NCI-H2227 treated with DMSO at 0.1 percent for 48 hours (cell line): ENCODE data around the gene MTARC2.
A peak's percentile ranks its signal among the peaks of the same experiment; 100 is the strongest.
"Not testable (repeated sequence)": the region's sequence is repeated elsewhere in the genome, so short reads cannot be mapped to it uniquely, and the experiment has no call there.

Experiments
- DNase-seq: peaks from one replicate; lab custom pipeline; 2025; lab: John Stamatoyannopoulos, UW

MTARC2 gene

GRCh38 chr1:220748089-220748934 lies at the start of gene MTARC2:
Gene MTARC2 (plus strand): TSS chr1:220748322. CDS start chr1:220748532, 210 bp downstream.
- DNase-seq, result peak; percentile 44

GRCh38 chr1:220698607-220699016 lies 49.5 kb upstream of the MTARC2 start:
- no peak for DNase-seq

GRCh38 chr1:220699044-220699443 lies 49.1 kb upstream of the MTARC2 start:
- DNase-seq, result no peak

DNA sequence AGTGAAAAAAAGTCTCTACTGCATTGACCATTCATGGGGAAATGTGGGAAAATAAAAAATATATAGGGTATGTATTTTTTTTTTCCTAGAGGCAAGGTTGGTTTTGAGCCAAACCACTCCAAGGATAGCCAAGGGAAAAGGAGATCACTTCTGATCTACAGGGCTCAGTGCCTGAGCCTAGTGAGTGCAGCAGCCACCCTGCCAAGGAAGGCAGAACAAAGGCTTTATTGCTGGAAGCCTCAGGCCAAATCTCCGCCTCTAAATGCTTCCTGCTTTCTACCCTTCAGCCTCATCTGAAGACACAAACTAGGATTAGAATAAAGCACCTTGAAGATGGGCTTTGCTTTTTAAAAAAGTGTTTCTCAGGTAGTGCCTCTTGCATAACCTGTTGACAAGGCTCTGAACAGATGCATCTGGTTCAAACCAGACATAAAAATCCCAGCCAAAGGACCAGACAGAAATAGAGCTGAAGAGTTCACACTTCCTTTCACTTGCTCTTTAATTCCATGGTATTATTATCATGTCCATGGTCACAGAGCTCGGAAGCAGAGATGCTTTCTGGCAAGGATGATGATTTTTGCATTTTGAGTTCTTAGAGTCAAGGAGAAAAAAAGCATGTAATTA lies 47.5 kb upstream of the MTARC2 start:
- DNase-seq, result peak; percentile 15

DNA sequence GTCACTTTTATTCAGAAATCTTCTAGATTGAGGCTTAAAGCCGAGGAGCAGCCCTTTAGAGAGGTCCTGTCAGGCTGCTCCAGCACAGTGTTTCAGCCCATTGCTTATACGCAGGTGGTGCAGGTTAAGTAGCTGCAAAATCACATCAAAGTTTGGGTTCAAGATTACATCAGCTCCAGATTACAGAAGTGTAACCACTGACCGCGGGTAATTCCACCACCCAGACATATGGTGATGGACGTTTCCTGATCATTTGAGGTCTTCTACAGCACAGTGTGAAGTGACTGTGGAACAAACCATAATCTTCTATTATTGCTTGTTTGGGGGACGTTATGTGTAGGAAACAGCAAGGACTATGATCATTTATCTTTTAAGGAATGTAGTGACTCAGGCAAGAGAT lies 46.1 kb upstream of the MTARC2 start:
- DNase-seq, result no peak

DNA sequence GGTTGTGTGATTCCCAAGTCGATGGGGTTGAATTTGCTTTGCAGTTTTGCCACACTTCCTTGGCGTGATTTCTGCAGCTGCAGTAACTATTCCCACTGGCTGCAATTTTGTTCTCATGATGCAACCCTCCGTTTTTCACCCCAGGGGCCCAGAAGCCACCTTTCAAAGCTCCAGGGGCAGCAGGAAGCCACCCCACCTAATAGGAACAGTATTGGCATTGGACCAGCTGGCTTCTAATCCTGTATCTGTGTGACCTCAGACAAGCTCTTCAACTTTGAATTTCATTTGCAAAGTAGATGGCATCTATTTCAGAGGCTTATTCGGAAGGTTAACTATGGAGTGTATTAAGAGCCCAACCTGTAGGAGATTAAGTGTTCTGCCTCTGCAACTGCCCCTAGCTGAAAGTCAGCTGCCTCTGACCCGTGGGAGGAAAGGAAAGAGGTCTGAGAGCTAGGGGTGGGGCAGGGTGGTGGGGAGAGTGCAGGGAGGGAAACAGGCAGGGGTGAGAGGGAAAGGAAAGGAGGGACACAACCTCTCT lies 45.3 kb upstream of the MTARC2 start:
- no peak for DNase-seq

DNA sequence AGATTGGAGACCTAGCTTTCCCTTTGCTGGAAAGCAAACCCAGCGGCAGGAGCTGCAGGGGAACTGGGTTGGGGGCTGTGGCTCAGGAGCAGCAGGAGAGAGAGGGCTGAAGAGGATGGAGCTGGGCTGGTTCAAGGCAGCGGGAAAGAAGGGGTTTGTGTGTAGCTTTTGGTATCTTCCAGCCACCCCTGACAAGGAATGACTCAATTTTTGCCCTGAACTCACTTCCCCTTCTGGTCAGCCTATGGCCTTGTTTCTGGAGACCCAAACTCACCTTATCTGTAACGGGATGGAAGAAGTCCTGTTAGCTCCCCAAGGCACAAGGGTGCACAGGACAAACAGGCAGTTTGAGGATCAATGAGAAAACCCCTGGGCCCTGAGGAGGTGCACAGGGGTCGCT lies 44.8 kb upstream of the MTARC2 start:
- no peak for DNase-seq

- DNase-seq, result no peak
These were observed 42.3 kb upstream of the MTARC2 start for GRCh38 chr1:220705782-220706181.

DNA sequence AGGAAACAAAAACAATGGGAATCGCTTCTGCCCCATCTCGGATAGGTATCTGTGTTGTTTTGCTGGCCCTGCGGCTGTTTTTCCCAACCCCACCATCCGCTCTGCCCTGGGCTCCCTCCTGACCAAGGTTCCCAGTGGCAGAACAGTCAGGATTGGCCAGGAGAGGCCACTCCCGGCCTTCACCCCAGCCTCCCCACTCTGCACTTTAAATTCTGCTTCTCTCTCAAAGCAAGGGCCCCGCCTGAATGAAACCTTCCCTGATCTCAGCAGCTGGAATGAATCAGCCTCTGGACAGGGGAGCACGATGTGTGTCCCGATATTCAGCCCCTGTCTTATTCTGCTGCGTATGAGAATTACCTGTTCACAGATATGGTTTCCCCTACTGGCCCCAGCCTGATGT lies 41.6 kb upstream of the MTARC2 start:
- DNase-seq, result no peak

GRCh38 chr1:220707160-220707559 lies 41.0 kb upstream of the MTARC2 start:
- no peak for DNase-seq

- DNase-seq, result no peak
These were observed 39.9 kb upstream of the MTARC2 start for GRCh38 chr1:220708244-220708643.

DNA sequence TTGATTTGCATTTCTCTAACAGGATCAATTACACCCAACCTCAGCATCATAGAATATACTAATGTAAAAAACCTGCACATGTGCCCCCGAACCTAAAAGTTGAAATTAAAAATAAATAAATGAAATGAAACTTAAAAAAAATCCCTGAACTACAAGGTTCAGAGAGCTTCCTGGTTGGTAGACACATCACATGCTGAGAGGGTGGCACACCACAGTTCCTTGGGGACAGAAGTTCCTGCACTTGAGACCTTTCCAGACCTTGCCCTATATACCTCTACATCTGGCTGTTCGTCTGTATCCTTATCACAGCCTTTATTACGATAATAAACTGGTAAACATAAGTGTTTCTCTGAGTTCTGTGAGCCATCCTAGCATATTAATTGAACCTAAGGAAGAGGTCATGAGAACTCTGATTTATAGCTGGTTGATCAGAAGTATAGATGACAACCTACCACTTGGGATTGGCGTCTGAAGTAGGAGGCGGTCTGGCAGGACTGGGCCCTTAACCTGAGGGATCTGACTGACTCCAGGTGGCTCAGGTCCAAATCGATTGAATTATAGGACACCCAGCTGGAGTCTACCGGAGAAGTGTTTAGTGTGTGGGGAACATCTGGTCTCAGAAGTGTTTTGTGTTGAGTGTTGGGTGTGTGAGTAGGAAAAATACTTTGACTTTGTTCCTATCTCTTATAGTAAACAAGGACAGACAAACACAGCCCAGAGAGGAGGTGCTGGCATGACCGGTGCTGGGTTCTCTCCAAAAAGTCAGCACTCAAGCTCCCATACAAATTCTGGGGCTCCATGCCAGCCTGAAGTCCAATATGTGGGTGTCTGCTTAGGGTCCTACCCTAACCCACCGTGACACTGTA lies 39.0 kb upstream of the MTARC2 start:
- no peak for DNase-seq

DNA sequence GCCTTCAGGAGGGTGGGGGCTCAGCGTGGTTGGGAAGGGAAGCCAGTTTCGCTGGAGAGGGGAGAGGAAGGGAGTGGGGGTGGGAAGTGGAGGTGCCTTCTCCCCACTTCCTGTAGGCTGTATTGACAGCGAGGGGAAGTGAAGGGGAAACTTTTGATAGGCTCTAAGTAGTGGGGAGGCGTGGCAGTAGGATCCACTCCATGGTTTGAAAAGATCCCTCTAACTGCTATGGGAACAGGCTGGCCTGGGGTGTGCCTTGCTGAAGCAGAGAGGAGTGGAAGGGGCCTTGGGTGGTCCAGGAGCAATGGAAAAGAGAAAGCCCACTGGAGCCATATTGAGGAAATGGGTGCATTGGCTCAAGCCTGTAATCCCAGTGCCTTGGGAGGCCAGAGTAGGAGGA lies 37.8 kb upstream of the MTARC2 start:
- no peak for DNase-seq

- no peak for DNase-seq
These were observed 36.9 kb upstream of the MTARC2 start for GRCh38 chr1:220711056-220711809.

DNA sequence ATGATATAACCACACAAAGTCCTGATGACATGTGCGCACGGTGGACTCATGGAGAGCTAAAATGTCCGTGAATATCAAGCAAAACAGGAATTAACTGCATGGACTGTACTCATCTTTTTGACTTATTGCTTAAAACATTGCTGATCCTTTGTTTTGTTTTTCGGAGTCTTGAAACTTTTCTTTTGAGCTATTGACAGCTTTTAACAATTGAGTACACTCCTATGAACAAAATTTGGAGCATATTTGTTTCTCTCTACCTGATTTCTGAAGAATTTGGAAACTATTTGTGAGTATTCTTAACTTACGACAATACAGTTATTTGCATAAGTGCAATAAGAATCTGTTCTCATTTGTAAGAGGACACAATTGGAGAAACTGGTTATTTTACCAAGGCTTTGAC lies 32.1 kb upstream of the MTARC2 start:
- not testable (repeated sequence) for DNase-seq

GRCh38 chr1:220717800-220718640 lies 30.1 kb upstream of the MTARC2 start:
- DNase-seq, result no peak

DNA sequence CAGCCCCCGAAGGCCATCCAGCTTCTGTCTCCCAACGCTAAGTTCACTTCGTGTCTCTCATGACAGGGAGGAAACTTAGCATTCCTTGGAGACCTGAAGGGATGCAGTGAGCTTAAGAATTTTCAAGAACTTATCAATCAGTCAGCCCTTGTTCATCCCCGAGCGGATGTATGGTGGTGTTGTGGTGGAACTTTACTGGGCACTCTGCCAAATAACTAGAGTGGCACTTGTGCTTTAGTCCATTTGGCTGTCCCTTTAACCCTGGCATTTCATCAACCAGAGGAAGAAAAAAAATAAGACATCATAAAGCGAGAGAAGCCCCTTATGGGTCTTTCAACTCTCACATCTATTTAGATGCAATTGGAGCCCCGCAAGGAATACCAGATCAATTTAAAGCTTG lies 26.9 kb upstream of the MTARC2 start:
- DNase-seq, result not testable (repeated sequence)

DNA sequence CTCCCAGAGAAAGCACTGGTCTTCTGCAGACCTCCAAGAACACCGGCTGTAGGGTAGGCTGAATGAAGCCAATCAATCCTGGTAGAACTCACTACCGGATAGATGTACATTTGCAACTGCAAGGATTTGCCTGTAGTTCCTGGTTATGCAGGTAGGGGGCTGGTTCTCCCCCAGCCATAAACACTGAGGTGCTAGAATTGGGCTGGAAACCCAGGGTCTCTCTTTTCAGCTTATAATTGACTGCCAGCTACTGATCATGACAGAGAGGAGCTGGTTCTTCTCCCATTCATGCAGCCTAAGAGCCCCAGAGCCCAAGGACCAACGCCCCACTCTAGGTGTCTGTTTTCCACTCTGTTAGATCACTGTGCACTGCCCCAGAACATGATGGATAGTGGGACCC lies 21.5 kb upstream of the MTARC2 start:
- DNase-seq, result no peak

DNA sequence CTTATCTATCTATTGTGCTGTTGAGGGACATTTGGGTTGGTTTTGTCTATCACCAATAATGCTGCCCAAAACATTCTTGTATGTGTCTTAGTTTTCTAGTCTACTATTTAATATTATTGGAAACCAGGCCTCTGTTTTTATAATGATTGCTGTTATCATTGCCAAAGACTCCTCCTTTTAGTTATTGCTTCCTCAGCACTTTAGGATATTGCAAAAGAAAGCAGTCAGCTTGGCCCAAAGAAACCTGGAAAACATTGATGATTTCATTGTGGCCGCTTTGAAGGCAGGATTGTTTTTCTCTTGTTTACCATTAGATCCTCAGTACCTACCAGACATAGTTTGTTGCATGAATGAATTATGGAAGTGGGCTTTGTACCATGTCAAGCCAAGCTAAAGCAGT lies 20.6 kb upstream of the MTARC2 start:
- DNase-seq, result no peak

- no peak for DNase-seq
These were observed 17.6 kb upstream of the MTARC2 start for GRCh38 chr1:220730486-220730885.

DNA sequence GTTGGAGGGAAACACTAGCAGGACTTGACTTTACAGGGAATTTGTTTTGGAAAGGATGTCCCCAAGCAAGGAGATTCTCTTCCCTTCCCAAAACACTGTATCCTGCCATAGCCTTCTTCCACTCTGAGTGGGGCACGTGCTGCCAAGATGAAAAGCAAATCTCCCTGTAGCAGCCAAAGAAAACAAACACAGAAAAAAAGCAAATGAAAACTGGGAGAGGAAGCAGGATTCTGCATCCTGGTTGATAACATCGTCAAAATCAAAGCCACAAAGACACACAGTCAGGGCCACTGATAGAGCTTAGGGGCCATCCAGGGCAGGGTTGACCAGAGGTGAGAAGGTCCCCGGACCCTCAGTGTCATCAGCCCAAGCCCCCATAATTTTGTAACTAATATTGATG lies 16.0 kb upstream of the MTARC2 start:
- DNase-seq, result no peak
